WTC11 (cell line): Measurements from ENCODE around the gene MXRA8. TPM values are rescaled to one million over a fixed set of nuclear protein-coding genes. Genes with fewer than 3 reads are reported as not detected.

Experiments
- ATAC-seq: fragments of 200-7000 bp; cut with Tn5 transposase; 2 replicates; pipeline ENCODE4 v1.10.0; 2021; ENCODE audit warnings: mild to moderate bottlenecking, moderate library complexity
- CTCF ChIA-PET: fragments of 300-600 bp; sonication (Branson Sonifier 250); formaldehyde crosslinking; loops from one replicate; lab custom pipeline; 2021; ENCODE audit warnings: antibody characterized with exemption; lab: Charles Lee
- POLR2A ChIA-PET: fragments of 350-600 bp; sonication (Branson Sonifier 250); formaldehyde crosslinking; loops from one replicate; lab custom pipeline; 2021; ENCODE audit warnings: antibody characterized with exemption; lab: Charles Lee
- DNase-seq: peaks from one replicate; pipeline ENCODE4 v3.0.0; 2021; ENCODE audit warnings: low spot score
- H3K27ac Mint-ChIP-seq: 2 replicates; pipeline ENCODE4 v1.8.0; 2021; ENCODE audit warnings: mixed read lengths
- H3K27me3 Mint-ChIP-seq: 2 replicates; pipeline ENCODE4 v1.8.0; 2021; ENCODE audit warnings: low read depth, mild to moderate bottlenecking, moderate library complexity, mixed read lengths
- H3K36me3 Mint-ChIP-seq: 2 replicates; pipeline ENCODE4 v1.8.0; 2021; ENCODE audit warnings: mixed read lengths
- H3K4me1 Mint-ChIP-seq: 2 replicates; pipeline ENCODE4 v1.8.0; 2022; ENCODE audit warnings: mixed read lengths
- H3K4me3 Mint-ChIP-seq: 2 replicates; pipeline ENCODE4 v1.8.0; 2021; ENCODE audit warnings: mild to moderate bottlenecking, moderate library complexity, mixed read lengths
- H3K9me3 Mint-ChIP-seq: 2 replicates; pipeline ENCODE4 v1.8.0; 2021; ENCODE audit warnings: mixed read lengths
- AR ChIP-seq: fragments of 250-450 bp; sonication (Bioruptor Pico); IDR thresholded peaks from 2 replicates; pipeline ENCODE4 v1.9.0; 2021; ENCODE audit warnings: mild to moderate bottlenecking
- ARID4B ChIP-seq: sonication (generic); formaldehyde crosslinking; IDR thresholded peaks from 2 replicates; pipeline ENCODE4 v1.8.0; 2023; ENCODE audit warnings: missing genetic modification reagents, mild to moderate bottlenecking, borderline replicate concordance
- ETV6 ChIP-seq: sonication (generic); formaldehyde crosslinking; IDR thresholded peaks from 2 replicates; pipeline ENCODE4 v1.8.1; 2022; ENCODE audit warnings: mild to moderate bottlenecking, missing genetic modification reagents
- FOXJ3 ChIP-seq: sonication (generic); formaldehyde crosslinking; IDR thresholded peaks from 2 replicates; pipeline ENCODE4 v1.9.0; 2021; ENCODE audit warnings: missing genetic modification reagents, mild to moderate bottlenecking, borderline replicate concordance
- JUN ChIP-seq: sonication (generic); formaldehyde crosslinking; IDR thresholded peaks from 2 replicates; pipeline ENCODE4 v1.8.0; 2023; ENCODE audit warnings: mild to moderate bottlenecking, missing genetic modification reagents
- KAT7 ChIP-seq: sonication (generic); formaldehyde crosslinking; IDR thresholded peaks from 2 replicates; pipeline ENCODE4 v1.8.1; 2023; ENCODE audit warnings: missing genetic modification reagents, mild to moderate bottlenecking, borderline replicate concordance
- MAX ChIP-seq: sonication (generic); formaldehyde crosslinking; IDR thresholded peaks from 2 replicates; pipeline ENCODE4 v1.8.0; 2022; ENCODE audit warnings: mild to moderate bottlenecking, missing genetic modification reagents
- OVOL2 ChIP-seq: fragments of 250-450 bp; sonication (Bioruptor Pico); IDR thresholded peaks from 2 replicates; pipeline ENCODE4 v1.9.0; 2021; ENCODE audit warnings: mild to moderate bottlenecking, borderline replicate concordance
- SMAD3 ChIP-seq: sonication (generic); formaldehyde crosslinking; IDR thresholded peaks from 2 replicates; pipeline ENCODE4 v1.8.0; 2022; ENCODE audit warnings: missing genetic modification reagents, mild to moderate bottlenecking, borderline replicate concordance
- STAT6 ChIP-seq: sonication (generic); formaldehyde crosslinking; conservative IDR thresholded peaks from 2 replicates; pipeline ENCODE4 v1.8.1; 2023; ENCODE audit warnings: mild to moderate bottlenecking, low read depth, missing genetic modification reagents, moderate library complexity
- USF2 ChIP-seq: sonication (generic); formaldehyde crosslinking; IDR thresholded peaks from 2 replicates; pipeline ENCODE4 v1.8.1; 2023; ENCODE audit warnings: mild to moderate bottlenecking, missing genetic modification reagents, moderate library complexity
- ZBTB21 ChIP-seq: sonication (generic); formaldehyde crosslinking; IDR thresholded peaks from 2 replicates; pipeline ENCODE4 v1.8.1; 2023; ENCODE audit warnings: mild to moderate bottlenecking, missing genetic modification reagents, borderline replicate concordance
- ZNF281 ChIP-seq: sonication (generic); formaldehyde crosslinking; IDR thresholded peaks from 2 replicates; pipeline ENCODE4 v1.8.0; 2023; ENCODE audit warnings: mild to moderate bottlenecking, missing genetic modification reagents
- ZNF423 ChIP-seq: fragments of 250-450 bp; sonication (Bioruptor Pico); IDR thresholded peaks from 2 replicates; pipeline ENCODE4 v2.1.2; 2022; ENCODE audit warnings: mild to moderate bottlenecking, moderate library complexity
- ZNF512 ChIP-seq: sonication (generic); formaldehyde crosslinking; IDR thresholded peaks from 2 replicates; pipeline ENCODE4 v1.8.1; 2022; ENCODE audit warnings: missing genetic modification reagents, borderline replicate concordance
- total RNA-seq: library from RNA; stranded (reverse); gene quantifications from 3 replicates; pipeline ENCODE4 v1.2.3, GENCODE V29; 2021

The MXRA8 gene
- total RNA-seq, 1 experiment from 2014 or later, result 6.7 TPM

- Mint-ChIP-seq H3K36me3 (peaks cover 24% of the 10 kb centered on the region), H3K4me3 (peak overlapping the region; percentile 43; the same call in 1 of the 2 replicates)
- TF ChIP-seq FOXJ3 (CRISPR knock-in tag) (no peak), ARID4B (no peak), ZBTB21 (CRISPR knock-in tag) (no peak), ETV6 (no peak), JUN (CRISPR knock-in tag) (no peak), USF2 (peak; percentile 75), ZNF281 (0 out of 2 replicates have a peak, but pooled peaks have one; percentile 11), MAX (CRISPR knock-in tag) (peak; percentile 84), OVOL2 (CRISPR knock-in tag) (no peak), ZNF512 (CRISPR knock-in tag) (no peak), KAT7 (CRISPR knock-in tag) (no peak), ZNF423 (no peak), SMAD3 (CRISPR knock-in tag) (no peak), AR (CRISPR knock-in tag) (no peak), STAT6 (CRISPR knock-in tag) (no peak)
These were observed 42.9 kb downstream of the MXRA8 start for GRCh38 chr1:1315435-1315954.

More at GRCh38 chr1:1315435-1315954, 42.9 kb downstream of the MXRA8 start:
- DNase-seq (peak; percentile 67), ATAC-seq (peak; percentile 74)
- ChIA-PET CTCF (interaction anchor here (0.8 to 3.0 kb wide), 9 partner anchors 10 to 54 kb away, joined by 3 to 10 read pairs (median 5); no protein-coding TSS in a partner anchor), POLR2A (interaction anchor here (1.1 to 1.3 kb wide), 2 partner anchors 11 to 17 kb away, joined by 5 to 7 read pairs; no protein-coding TSS in a partner anchor)
- Mint-ChIP-seq H3K27ac (peak overlapping the region; percentile 91), H3K9me3 (no peaks in the 10 kb centered on the region), H3K27me3 (no peaks in the 10 kb centered on the region), H3K4me1 (peaks cover 15% of the 10 kb centered on the region)
